ENCODE data around the gene EDAR. TPM values are rescaled to one million over a fixed set of nuclear protein-coding genes. Genes with fewer than 3 reads are reported as not detected.

The EDAR gene
- total RNA-seq, 1 experiment from 2014 or later, result 0.15 TPM

DNA sequence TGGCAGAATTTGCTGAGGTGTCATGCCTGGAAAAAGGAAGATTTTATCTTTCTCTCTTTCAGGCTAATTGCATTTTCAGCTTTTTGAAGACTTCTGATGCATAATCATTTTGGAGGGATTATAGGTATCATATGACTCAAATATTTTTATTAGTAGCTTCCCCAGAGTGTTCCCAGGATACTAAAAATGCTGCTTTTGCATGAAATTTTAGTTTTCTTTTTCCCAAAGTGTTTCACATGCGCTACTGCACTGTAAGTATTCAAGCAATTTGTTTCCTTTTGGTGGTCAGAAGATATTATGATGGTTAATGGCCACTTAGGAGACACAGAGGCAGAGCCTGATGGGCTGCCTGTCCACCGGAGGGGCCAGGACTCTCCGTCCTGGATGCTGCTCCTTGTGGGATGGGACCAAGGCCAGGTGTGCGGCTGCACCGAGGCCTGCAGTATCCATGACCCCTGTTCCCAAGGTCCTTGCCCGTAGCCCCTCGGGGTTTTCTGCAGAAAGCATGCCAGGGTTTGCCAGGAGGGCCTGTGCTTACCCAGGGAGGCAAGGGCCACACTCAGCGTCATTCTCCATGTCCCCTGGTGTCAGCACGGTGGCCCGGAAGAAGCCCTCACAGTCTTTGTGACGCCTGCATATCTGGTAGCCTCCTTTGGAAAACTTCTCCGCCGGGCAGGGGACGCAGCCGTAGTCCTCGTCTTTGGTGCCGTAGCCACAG lies 60.2 kb downstream of the EDAR start:
- Histone ChIP-seq H3K4me3 (replicated peaks in 1 of 2; ENCODE audit: low read depth in 1 of 2, low read length in 2 of 2) (no peak overlapping the region), H4K20me1 (ENCODE audit: insufficient read depth) (no peaks in the 10 kb centered on the region), H3K36me3 (ENCODE audit: control insufficient read depth in 1 of 2, insufficient read depth in 2 of 2, low read length in 2 of 2) (no peaks in the 10 kb centered on the region), H3K27ac (ENCODE audit: low read depth, low read length) (no peak overlapping the region), H2AFZ (ENCODE audit: low read depth, low read length, poor library complexity, severe bottlenecking) (no peak overlapping the region), H3K27me3 (ENCODE audit: insufficient read depth, low read length) (no peaks in the 10 kb centered on the region), H3K4me1 (ENCODE audit: control insufficient read depth in 1 of 2, insufficient read depth in 2 of 2, low read length in 2 of 2) (peaks cover 0 to under 1% of the 10 kb centered on the region in 2 experiments; a peak in 1 of 4 replicates), H3K4me2 (ENCODE audit: low read length) (no peak overlapping the region), H3K9me2 (ENCODE audit: insufficient read depth) (no peaks in the 10 kb centered on the region), H3K9ac (ENCODE audit: low read length) (no peak overlapping the region), H3K79me2 (ENCODE audit: insufficient read depth, low read length) (no peaks in the 10 kb centered on the region), H3K9me3 (ENCODE audit: control insufficient read depth in 1 of 2, insufficient read depth in 1 of 2, low read depth in 1 of 2, low read length in 2 of 2) (no peaks in the 10 kb centered on the region)
- intact Hi-C loops (cut with micrococcal nuclease), result loop anchor here (1.0 to 2.0 kb wide), 3 partner anchors 60 to 74 kb away; partner anchors contain the start of gene EDAR
- CTCF ChIA-PET, result interaction anchor here (0.7 to 1.5 kb wide), 5 partner anchors 16 to 49 kb away, joined by 3 read pairs; no protein-coding TSS in a partner anchor
- no TSS peak for BruUV-seq (replicated peaks)
- no peak for TF ChIP-seq YY1 (IDR thresholded peaks at IDR 0.05; ENCODE audit: extremely low read depth, insufficient replicate concordance, low read depth, low read length)
- TF ChIP-seq ELF1 (IDR thresholded peaks at IDR 0.05; ENCODE audit: borderline replicate concordance, low read depth), result no peak
- TF ChIP-seq, protein P1, sequence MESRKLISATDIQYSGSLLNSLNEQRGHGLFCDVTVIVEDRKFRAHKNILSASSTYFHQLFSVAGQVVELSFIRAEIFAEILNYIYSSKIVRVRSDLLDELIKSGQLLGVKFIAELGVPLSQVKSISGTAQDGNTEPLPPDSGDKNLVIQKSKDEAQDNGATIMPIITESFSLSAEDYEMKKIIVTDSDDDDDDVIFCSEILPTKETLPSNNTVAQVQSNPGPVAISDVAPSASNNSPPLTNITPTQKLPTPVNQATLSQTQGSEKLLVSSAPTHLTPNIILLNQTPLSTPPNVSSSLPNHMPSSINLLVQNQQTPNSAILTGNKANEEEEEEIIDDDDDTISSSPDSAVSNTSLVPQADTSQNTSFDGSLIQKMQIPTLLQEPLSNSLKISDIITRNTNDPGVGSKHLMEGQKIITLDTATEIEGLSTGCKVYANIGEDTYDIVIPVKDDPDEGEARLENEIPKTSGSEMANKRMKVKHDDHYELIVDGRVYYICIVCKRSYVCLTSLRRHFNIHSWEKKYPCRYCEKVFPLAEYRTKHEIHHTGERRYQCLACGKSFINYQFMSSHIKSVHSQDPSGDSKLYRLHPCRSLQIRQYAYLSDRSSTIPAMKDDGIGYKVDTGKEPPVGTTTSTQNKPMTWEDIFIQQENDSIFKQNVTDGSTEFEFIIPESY (IDR thresholded peaks at IDR 0.05; ENCODE audit: extremely low read depth, insufficient replicate concordance, low read length), result no peak
- no peak for TF ChIP-seq CTCF (IDR thresholded peaks at IDR 0.05 in 2 of 3, conservative IDR thresholded peaks at IDR 0.05 in 1 of 3; ENCODE audit: borderline replicate concordance in 1 of 3, insufficient read depth in 1 of 3, low read depth in 2 of 3, low read length in 2 of 3)
- no peak for TF ChIP-seq MAX (IDR thresholded peaks at IDR 0.05)
- TF ChIP-seq REST (IDR thresholded peaks at IDR 0.05; ENCODE audit: low read depth), result no peak
- no peak for TF ChIP-seq POLR2AphosphoS5 (IDR thresholded peaks at IDR 0.05; ENCODE audit: low read depth, low read length)
- TF ChIP-seq CEBPB (IDR thresholded peaks at IDR 0.05; ENCODE audit: low read depth), result no peak
- no peak for TF ChIP-seq SRF (IDR thresholded peaks at IDR 0.05; ENCODE audit: low read depth)
- TF ChIP-seq POLR2A (IDR thresholded peaks at IDR 0.05; ENCODE audit: borderline replicate concordance, extremely low read depth, insufficient read depth, insufficient read length), result no peak
- TF ChIP-seq EZH2 (IDR thresholded peaks at IDR 0.05), result no peak
- no peak for TF ChIP-seq JUND (IDR thresholded peaks at IDR 0.05)
- ATAC-seq (no peak; the same call in 1 of the 2 replicates), DNase-seq (ENCODE audit: low read depth, low spot score) (no peak)
- POLR2A ChIA-PET, result no interaction called here
- RAD21 ChIA-PET (ENCODE audit: low non-redundant PET in 1 of 2, low total read pairs in 2 of 2, uncharacterized antibody in 2 of 2, unreplicated experiment in 2 of 2), result no interaction called here
